Measurements from ENCODE around the gene JAG2. TPM values are rescaled to one million over a fixed set of nuclear protein-coding genes. Genes with fewer than 3 reads are reported as not detected.

JAG2 gene
- total and polyA plus RNA-seq, 12 donors: 18.5 to 45.5 (median 26.3) TPM

GRCh38 chr14:105094193-105094907 lies 74.2 kb downstream of the JAG2 start:
- Histone ChIP-seq H3K4me3 (peak overlapping the region; percentile 46 to 85 (median 68)), H3K27me3 (peaks cover 0 to 24% (median 0%) of the 10 kb centered on the region in 7 donors), H3K9me3 (no peaks in the 10 kb centered on the region), H3K27ac (peak overlapping the region in 8 of 10 donors; percentile 81 to 91 (median 87)), H3K36me3 (no peaks in the 10 kb centered on the region), H3K4me1 (peaks cover 20 to 46% (median 38%) of the 10 kb centered on the region in 9 donors)
- intact Hi-C loops (cut with DNase I): loop anchor here in 9 of 10 donors (5.0 to 10.0 kb wide), 11 partner anchors 58 to 260 kb away; partner anchors contain the start of gene JAG2 (in 5 of the 9)
- no peak for DNase-seq
- 71% methylated on average over 14 of the region's 14 CpGs for WGBS, 2 donors
- no peak for TF ChIP-seq CTCF (IDR thresholded peaks at IDR 0.05)
- peak in 1 of 8 donors; percentile 0 for ATAC-seq

GRCh38 chr14:105093431-105094192 lies 75.0 kb downstream of the JAG2 start:
- DNase-seq (peak; percentile 72 to 76), ATAC-seq (peak; percentile 17 to 57 (median 32))
- peaks cover 20 to 50% (median 40%) of the 10 kb centered on the region in 9 donors for H3K4me1 ChIP-seq

GRCh38 chr14:105093038-105093430 lies 75.5 kb downstream of the JAG2 start:
- intact Hi-C loops (cut with DNase I): loop anchor here in 9 of 10 donors (5.0 to 10.0 kb wide), 11 partner anchors 59 to 262 kb away; partner anchors contain the start of gene JAG2 (in 5 of the 9)

More at GRCh38 chr14:105093431-105094192, 75.0 kb downstream of the JAG2 start:
- Histone ChIP-seq H3K36me3 (no peaks in the 10 kb centered on the region), H3K27me3 (peaks cover 0 to 31% (median 0%) of the 10 kb centered on the region in 7 donors), H3K4me3 (peak overlapping the region; percentile 46 to 85 (median 68)), H3K27ac (peak overlapping the region; percentile 24 to 91 (median 86)), H3K9me3 (no peaks in the 10 kb centered on the region)
- intact Hi-C loops (cut with DNase I): loop anchor here in 9 of 10 donors (5.0 to 10.0 kb wide), 11 partner anchors 59 to 261 kb away; partner anchors contain the start of gene JAG2 (in 5 of the 9)
- 1 to 2% methylated on average over 51 to 76 of the region's 76 CpGs for WGBS, 2 donors
- peak in 8 of 9 donors; percentile 29 to 71 (median 55) for TF ChIP-seq CTCF (IDR thresholded peaks at IDR 0.05)

More at GRCh38 chr14:105093038-105093430, 75.5 kb downstream of the JAG2 start:
- peaks cover 0 to 37% (median 0%) of the 10 kb centered on the region in 7 donors for H3K27me3 ChIP-seq
- ATAC-seq (peak; percentile 7 to 49 (median 32)), DNase-seq (peak; percentile 53 to 79)
- H3K4me3 ChIP-seq: peak overlapping the region in 9 of 10 donors; percentile 62 to 85 (median 69)
- 2 to 4% methylated on average over 22 to 46 of the region's 46 CpGs for WGBS, 2 donors
- peak overlapping the region; percentile 24 to 91 (median 86) for H3K27ac ChIP-seq
- H3K4me1 ChIP-seq: peaks cover 24 to 56% (median 46%) of the 10 kb centered on the region in 9 donors
- no peaks in the 10 kb centered on the region for H3K9me3 ChIP-seq
- H3K36me3 ChIP-seq: no peaks in the 10 kb centered on the region
- no peak for TF ChIP-seq CTCF (IDR thresholded peaks at IDR 0.05)
